Activated CD4-positive, alpha-beta T cell treated with anti-CD3 and anti-CD28 coated beads, Interleukin-2, amount 50 U/mL, for 1 hour (primary cell): ENCODE measurements around the gene HOXB6.
A peak's percentile ranks its signal among the peaks of the same experiment; 100 is the strongest.

Source experiments
- DNase-seq: peaks from one replicate; pipeline ENCODE4 v3.0.0-alpha.2; 2020

The HOXB6 gene

GRCh38 chr17:48634493-48635208, 29.9 kb upstream of the HOXB6 start:
- no peak for DNase-seq

GRCh38 chr17:48633266-48633677, 28.5 kb upstream of the HOXB6 start:
- no peak for DNase-seq

- no peak for DNase-seq
Measured at GRCh38 chr17:48632579-48633265, 27.9 kb upstream of the HOXB6 start.

GRCh38 chr17:48631693-48632578, 27.1 kb upstream of the HOXB6 start:
- no peak for DNase-seq

- no peak for DNase-seq
Measured at GRCh38 chr17:48630925-48631692, 26.3 kb upstream of the HOXB6 start.

GRCh38 chr17:48630009-48630924, 25.5 kb upstream of the HOXB6 start:
- DNase-seq, result no peak

GRCh38 chr17:48629411-48629759, 24.6 kb upstream of the HOXB6 start:
- no peak for DNase-seq

GRCh38 chr17:48628649-48629410, 24.0 kb upstream of the HOXB6 start:
- DNase-seq, result no peak

- no peak for DNase-seq
Measured at GRCh38 chr17:48627623-48628521, 23.1 kb upstream of the HOXB6 start.

- no peak for DNase-seq
Measured at GRCh38 chr17:48627118-48627597, 22.4 kb upstream of the HOXB6 start.

- peak; percentile 26 for DNase-seq
Measured at GRCh38 chr17:48626245-48627117, 21.7 kb upstream of the HOXB6 start, which contains the start of gene HOXB9. TSS of gene HOXB9 (minus strand) at chr17:48626358. CDS start at chr17:48626269, 89 bp downstream.

GRCh38 chr17:48625495-48626244, 20.9 kb upstream of the HOXB6 start:
- peak; percentile 42 for DNase-seq

- no peak for DNase-seq
Measured at GRCh38 chr17:48624544-48625494, 20.0 kb upstream of the HOXB6 start.

- DNase-seq, result no peak
Measured at GRCh38 chr17:48624118-48624517, 19.3 kb upstream of the HOXB6 start.

GRCh38 chr17:48623583-48623982, 18.8 kb upstream of the HOXB6 start:
- DNase-seq, result no peak

GRCh38 chr17:48622857-48623256, 18.1 kb upstream of the HOXB6 start:
- DNase-seq, result no peak
